K562 (cell line): ENCODE data around the gene METTL18. TPM values are rescaled to one million over a fixed set of nuclear protein-coding genes. Genes with fewer than 3 reads are reported as not detected.

Experiments used
- ATAC-seq: fragments of 200-7000 bp; cut with Tn5 transposase; 3 replicates; pipeline ENCODE4 v1.9.1; 2020; ENCODE audit warnings: moderate library complexity
- BruUV-seq: library from RNA; stranded (reverse); fragments of 400-500 nt; replicated peaks from 2 replicates; lab custom pipeline; 2021; lab: Mats Ljungman, UMichigan
- CTCF ChIA-PET: fragments of 300-600 bp; formaldehyde crosslinking; extraction: SDS; loops from one replicate; lab custom pipeline; 2021; ENCODE audit warnings: low intra/inter-chr PET ratio; lab: Yijun Ruan, JAX
- POLR2A ChIA-PET: fragments of 300-600, 350-650 bp; sonication (Branson Sonifier 250); formaldehyde crosslinking; extraction: SDS; loops from one replicate; lab custom pipeline; 2021; ENCODE audit warnings: antibody characterized with exemption, inconsistent platforms; lab: Yijun Ruan, JAX
- DNase-seq, 4 experiments: peaks; one replicate each; pipeline versions ENCODE4 v3.0.0 to v3.0.0-alpha.2; 2011 to 2018; ENCODE audit warnings: low spot score in 3 of 4, mixed read lengths in 3 of 4; ENCODE audit errors: extremely low read depth in 1 of 4
- FAIRE-seq: peaks from 2 replicates; lab custom pipeline; 2011; peaks lifted over from hg19 to GRCh38; lab: Jason Lieb, UNC
- H2AFZ ChIP-seq: 2 replicates; pipeline ENCODE4 v1.6.0; 2011; ENCODE audit warnings: low read depth, low read length, control low read depth, inconsistent platforms
- H3K27ac ChIP-seq: fragments of 200-600 bp; 3 replicates; pipeline ENCODE4 v1.8.0; 2011; ENCODE audit warnings: low read depth, mild to moderate bottlenecking, control low read depth, inconsistent platforms, low read length, moderate library complexity, mixed read lengths; ENCODE audit errors: extremely low read depth
- H3K27me3 ChIP-seq, 2 experiments: fragments of 300-600 bp in 1 of 2; 2 replicates in 1 of 2; 3 replicates in 1 of 2; pipeline versions ENCODE4 v1.6.0 to v1.8.0; 2011; ENCODE audit warnings: inconsistent platforms in 2 of 2, low read length in 2 of 2, mild to moderate bottlenecking in 1 of 2, mixed read lengths in 1 of 2, moderate library complexity in 1 of 2; ENCODE audit not compliant: control insufficient read depth in 2 of 2, insufficient read depth in 2 of 2
- H3K36me3 ChIP-seq: fragments of 300-600 bp; 3 replicates; pipeline ENCODE4 v1.8.0; 2011; ENCODE audit warnings: mild to moderate bottlenecking, low read length, inconsistent platforms; ENCODE audit not compliant: control insufficient read depth, insufficient read depth
- H3K4me1 ChIP-seq, 2 experiments: fragments of 200-600 bp in 1 of 2; replicated peaks in 1 of 2; 2 replicates in 1 of 2; 3 replicates in 1 of 2; pipeline versions ENCODE4 v1.5.1 to v1.8.0; 2011; ENCODE audit warnings: inconsistent platforms in 2 of 2, low read length in 2 of 2, mild to moderate bottlenecking in 1 of 2, mixed read lengths in 1 of 2, moderate library complexity in 1 of 2; ENCODE audit not compliant: control insufficient read depth in 2 of 2, insufficient read depth in 2 of 2
- H3K4me2 ChIP-seq: 2 replicates; pipeline ENCODE4 v1.6.1; 2011; ENCODE audit warnings: low read length, control low read depth, inconsistent platforms, mixed read lengths; ENCODE audit not compliant: insufficient read depth
- H3K4me3 ChIP-seq: fragments of 200-600 bp; sonication (generic), shearing (Covaris generic); 2 replicates; pipeline ENCODE4 v1.5.1; 2016; ENCODE audit warnings: control low read depth, inconsistent platforms
- H3K79me2 ChIP-seq: fragments of 200-600 bp; 3 replicates; pipeline ENCODE4 v1.8.0; 2011; ENCODE audit warnings: low read length, inconsistent platforms; ENCODE audit not compliant: control insufficient read depth, insufficient read depth
- H3K9ac ChIP-seq, 2 experiments: 2 replicates each; pipeline versions ENCODE4 v1.6.0 to v1.6.1; 2011; ENCODE audit warnings: low read depth in 2 of 2, low read length in 2 of 2, control low read depth in 1 of 2, inconsistent platforms in 1 of 2, mild to moderate bottlenecking in 1 of 2, mixed read lengths in 1 of 2; ENCODE audit not compliant: insufficient read depth in 1 of 2
- H3K9me1 ChIP-seq: one replicate; pipeline ENCODE4 v1.6.0; 2011; ENCODE audit warnings: inconsistent platforms, mild to moderate bottlenecking, low read length, moderate library complexity; ENCODE audit not compliant: control insufficient read depth, insufficient read depth
- H3K9me3 ChIP-seq: replicated peaks from 2 replicates; pipeline ENCODE4 v1.5.1; 2011; ENCODE audit warnings: low read depth, low read length, inconsistent platforms; ENCODE audit not compliant: control insufficient read depth, insufficient read depth
- H4K20me1 ChIP-seq: replicated peaks from 2 replicates; pipeline ENCODE4 v1.6.1; 2011; ENCODE audit warnings: low read length, inconsistent platforms, mixed read lengths; ENCODE audit not compliant: control insufficient read depth, insufficient read depth
- CHD4 ChIP-seq: fragments of 200-600 bp; sonication (generic); IDR thresholded peaks from 3 replicates; pipeline ENCODE4 v1.6.1; 2012; ENCODE audit warnings: low read depth, mild to moderate bottlenecking, mixed read lengths, low read length, inconsistent platforms; ENCODE audit not compliant: insufficient read depth, insufficient replicate concordance, poor library complexity, severe bottlenecking
- CREB3L1 ChIP-seq: fragments of 450-650 bp; IDR thresholded peaks from 2 replicates; pipeline ENCODE4 v1.6.1; 2014; ENCODE audit warnings: low read depth, mild to moderate bottlenecking, moderate library complexity, borderline replicate concordance
- ESRRB ChIP-seq: fragments of 250-450 bp; sonication (Bioruptor Pico); IDR thresholded peaks from 2 replicates; pipeline ENCODE4 v1.5.0; 2020; ENCODE audit warnings: mild to moderate bottlenecking, moderate library complexity, borderline replicate concordance
- HDAC1 ChIP-seq, 2 experiments: fragments of 450-650 bp; IDR thresholded peaks; 2 replicates each; pipeline ENCODE4 v1.6.1; 2016 to 2017; ENCODE audit warnings: inconsistent platforms in 1 of 2, mild to moderate bottlenecking in 1 of 2, moderate library complexity in 1 of 2
- HES1 ChIP-seq: fragments of 450-650 bp; IDR thresholded peaks from 2 replicates; pipeline ENCODE4 v1.6.1; 2016; ENCODE audit warnings: low read depth, mild to moderate bottlenecking, moderate library complexity
- MAFF ChIP-seq: IDR thresholded peaks from 2 replicates; pipeline ENCODE4 v1.6.1; 2012; ENCODE audit warnings: low read length, improper control_type of control experiment
- MECOM ChIP-seq: fragments of 250-450 bp; sonication (Bioruptor Pico); IDR thresholded peaks from 2 replicates; pipeline ENCODE4 v1.8.0; 2022; ENCODE audit warnings: inconsistent platforms
- MNT ChIP-seq, 2 experiments: fragments of 450-650 bp; conservative IDR thresholded peaks; 2 replicates each; pipeline ENCODE4 v1.6.1; 2017; ENCODE audit warnings: mild to moderate bottlenecking in 2 of 2, moderate library complexity in 2 of 2
- NFATC3 ChIP-seq: fragments of 450-650 bp; IDR thresholded peaks from 2 replicates; pipeline ENCODE4 v1.6.1; 2017; ENCODE audit warnings: mild to moderate bottlenecking
- POLR2B ChIP-seq: fragments of 450-650 bp; IDR thresholded peaks from 2 replicates; pipeline ENCODE4 v1.6.1; 2018; ENCODE audit warnings: low read depth; ENCODE audit not compliant: partially characterized antibody
- POLR2H ChIP-seq: IDR thresholded peaks from 2 replicates; pipeline ENCODE4 v1.6.1; 2016; ENCODE audit warnings: missing genetic modification characterization, low read depth, mild to moderate bottlenecking, control low read depth, missing compliant biosample characterization, moderate library complexity
- SFPQ ChIP-seq: fragments of 200-400 bp; formaldehyde crosslinking; IDR thresholded peaks from 2 replicates; pipeline ENCODE4 v1.6.1; 2017; ENCODE audit warnings: mild to moderate bottlenecking, low read depth, low read length, moderate library complexity
- TFAP4 ChIP-seq: sonication (generic); formaldehyde crosslinking; IDR thresholded peaks from 2 replicates; pipeline ENCODE4 v1.8.0; 2022; ENCODE audit warnings: missing genetic modification reagents, mild to moderate bottlenecking, moderate library complexity, borderline replicate concordance
- XRCC4 ChIP-seq: IDR thresholded peaks from one replicate; pipeline ENCODE4 v1.6.1; 2011; ENCODE audit not compliant: insufficient read depth, insufficient read length; ENCODE audit errors: extremely low read depth
- ZNF311 ChIP-seq: fragments of 250-450 bp; sonication (Bioruptor Pico); IDR thresholded peaks from 2 replicates; pipeline ENCODE4 v1.4.0; 2020; ENCODE audit warnings: mild to moderate bottlenecking, moderate library complexity
- ZNF316 ChIP-seq: fragments of 450-650 bp; IDR thresholded peaks from 2 replicates; pipeline ENCODE4 v1.6.1; 2016
- ZNF77 ChIP-seq: fragments of 250-450 bp; sonication (Bioruptor Pico); IDR thresholded peaks from 2 replicates; pipeline ENCODE4 v1.5.0; 2020
- WGBS: fragments of 100-300 bp; shearing (Covaris generic); methylation state at CpG from one replicate; pipeline ENCODE4 v1.1.6; 2016; ENCODE audit warnings: low coverage, mixed read lengths; ENCODE audit not compliant: insufficient coverage; ENCODE audit errors: missing lambda C conversion rate; 5-methylcytosine and 5-hydroxymethylcytosine counted together
- in situ Hi-C: fragments of 300-500 bp; cut with MboI; formaldehyde crosslinking; loops from 4 replicates; pipeline ENCODE4 v1.15.0; 2018; ENCODE audit warnings: inconsistent platforms, mixed read lengths
- intact Hi-C: fragments of 100-400 bp; cut with micrococcal nuclease; formaldehyde crosslinking; loops from 2 replicates; pipeline ENCODE4 v1.14.2; 2022
- polyA plus RNA-seq, 8 experiments: library from polyadenylated mRNA; depleted of rRNA in 4 of 8; stranded (reverse) in 5 of 8; unstranded in 3 of 8; fragments of >200 nt; fragmentation: Nextera tagmentation in 2 of 8; fragmentation: Illumina TruSeq in 1 of 8; extraction: Ambion mirVana in 2 of 8; extraction: Trizol in 1 of 8; gene quantifications; 2 replicates each; pipeline versions ENCODE4 v1.2.1 to v1.2.3, GENCODE V29; 2011 to 2014; ENCODE audit warnings: inconsistent platforms in 1 of 8, missing spikeins in 1 of 8
- total RNA-seq, 7 experiments: library from RNA; depleted of rRNA in 6 of 7; stranded (reverse); fragments of >200 nt in 6 of 7; fragmentation: Illumina TruSeq in 2 of 7; extraction: Trizol in 2 of 7; gene quantifications; 2 replicates each; pipeline versions ENCODE4 v1.2.1 to v1.2.3, GENCODE V29; 2011 to 2021; ENCODE audit warnings: low replicate concordance in 1 of 7

METTL18 gene
- total and polyA plus RNA-seq, 9 of the 15 experiments (the other 6 are each of a cell fraction or from before 2014, with no cell fraction given): 9.5 to 40.2 (median 14.7) TPM

GRCh38 chr1:169821500-169821899, 26.8 kb upstream of the METTL18 start:
- POLR2A ChIA-PET: no interaction called here
- TF ChIP-seq ZNF311 (no peak), MECOM (CRISPR knock-in tag) (no peak), POLR2B (no peak), NFATC3 (no peak), SFPQ (no peak), ESRRB (CRISPR knock-in tag) (no peak), POLR2H (tag) (0 out of 2 replicates have a peak, but pooled peaks have one; percentile 22), MNT (conservative IDR thresholded peaks at IDR 0.05) (no peak), CHD4 (no peak), CREB3L1 (no peak), XRCC4 (no peak), MAFF (peak; percentile 49; the same call in 1 of the 2 replicates), HDAC1 (IDR thresholded peaks at IDR 0.05) (no peak), TFAP4 (no peak), HES1 (no peak), ZNF77 (no peak), ZNF316 (peak; percentile 82)

More at GRCh38 chr1:169821500-169821899, 26.8 kb upstream of the METTL18 start:
- CTCF ChIA-PET: no interaction called here
- Histone ChIP-seq H3K9me1 (no peaks in the 10 kb centered on the region), H3K27ac (no peak overlapping the region), H3K4me1 (no peaks in the 10 kb centered on the region), H3K9me3 (no peaks in the 10 kb centered on the region), H3K27me3 (no peaks in the 10 kb centered on the region), H4K20me1 (no peaks in the 10 kb centered on the region), H3K36me3 (peaks cover 63% of the 10 kb centered on the region), H3K9ac (no peak overlapping the region), H2AFZ (no peak overlapping the region), H3K79me2 (no peaks in the 10 kb centered on the region), H3K4me3 (no peak overlapping the region), H3K4me2 (no peak overlapping the region)
- no peak for DNase-seq
- no peak for ATAC-seq
- FAIRE-seq: no peak
- in situ Hi-C loops (no loop called here), intact Hi-C loops (no loop called here)
- BruUV-seq: no TSS peak
- WGBS: 87% methylated on average over 7 of the region's 7 CpGs
